HCT116 (cell line): Measurements from ENCODE around the gene NARS2. TPM values are rescaled to one million over a fixed set of nuclear protein-coding genes. Genes with fewer than 3 reads are reported as not detected.

ENCODE experiments used
- ATAC-seq: fragments of 200-7000 bp; cut with Tn5 transposase; 2 replicates; pipeline ENCODE4 v1.9.1; 2020; ENCODE audit warnings: mild to moderate bottlenecking, moderate library complexity
- BruUV-seq: library from RNA; stranded (reverse); fragments of 400-500 nt; replicated peaks from 2 replicates; lab custom pipeline; 2021; lab: Mats Ljungman, UMichigan
- CTCF ChIA-PET: fragments of 300-600 bp; sonication (Branson Sonifier 250); formaldehyde crosslinking; loops from one replicate; lab custom pipeline; 2021; ENCODE audit warnings: antibody characterized with exemption; lab: Charles Lee
- POLR2A ChIA-PET: fragments of 300-600, 350-600 bp; sonication (Branson Sonifier 250); formaldehyde crosslinking; loops from one replicate; lab custom pipeline; 2021; ENCODE audit warnings: antibody characterized with exemption; lab: Charles Lee
- RAD21 ChIA-PET, 2 experiments: fragments of 300-600 bp; sonication (Branson Sonifier 250); formaldehyde crosslinking; loops; one replicate each; lab custom pipeline; 2023; ENCODE audit warnings: low total read pairs in 2 of 2; ENCODE audit not compliant: uncharacterized antibody in 2 of 2, unreplicated experiment in 2 of 2, low non-redundant PET in 1 of 2; lab: Charles Lee
- DNase-seq: peaks from one replicate; pipeline ENCODE4 v3.0.0-alpha.2; 2010; ENCODE audit warnings: low read depth, low spot score
- H2AFZ ChIP-seq: fragments of 200-600 bp; shearing (Covaris generic), sonication (generic); 2 replicates; pipeline ENCODE4 v1.6.1; 2017; ENCODE audit warnings: low read depth, mixed run types, mixed read lengths, antibody characterized with exemption, low read length; ENCODE audit not compliant: poor library complexity, severe bottlenecking
- H3K27ac ChIP-seq: 2 replicates; pipeline ENCODE4 v1.5.1; 2012; ENCODE audit warnings: low read depth, low read length
- H3K27me3 ChIP-seq: fragments of 200-600 bp; sonication (generic); 2 replicates; pipeline ENCODE4 v1.6.1; 2016; ENCODE audit warnings: mixed run types, low read length, mixed read lengths; ENCODE audit not compliant: insufficient read depth
- H3K36me3 ChIP-seq, 2 experiments: fragments of 200-500 bp in 1 of 2; fragments of 200-600 bp in 1 of 2; sonication (Bioruptor generic) in 1 of 2; sonication (generic) in 1 of 2; 2 replicates each; pipeline versions ENCODE4 v1.5.1 to v1.6.1; 2014 to 2016; ENCODE audit warnings: low read length in 2 of 2, inconsistent platforms in 1 of 2, mixed read lengths in 1 of 2, mixed run types in 1 of 2; ENCODE audit not compliant: insufficient read depth in 2 of 2, control insufficient read depth in 1 of 2
- H3K4me1 ChIP-seq, 2 experiments: fragments of 200-600 bp in 1 of 2; sonication (generic) in 1 of 2; 2 replicates each; pipeline versions ENCODE4 v1.5.1 to v1.6.1; 2012 to 2017; ENCODE audit warnings: low read length in 2 of 2, inconsistent platforms in 1 of 2, mild to moderate bottlenecking in 1 of 2, mixed read lengths in 1 of 2, mixed run types in 1 of 2, moderate library complexity in 1 of 2; ENCODE audit not compliant: insufficient read depth in 2 of 2, control insufficient read depth in 1 of 2
- H3K4me2 ChIP-seq: fragments of 200-600 bp; sonication (generic); 2 replicates; pipeline ENCODE4 v1.6.1; 2017; ENCODE audit warnings: mixed run types, low read length, mixed read lengths
- H3K4me3 ChIP-seq, 2 experiments: fragments of 200-600 bp in 1 of 2; sonication (generic) in 1 of 2; replicated peaks in 1 of 2; 2 replicates each; pipeline ENCODE4 v1.5.1; 2011 to 2016; ENCODE audit warnings: low read length in 2 of 2, control low read depth in 1 of 2, low read depth in 1 of 2, mild to moderate bottlenecking in 1 of 2, mixed read lengths in 1 of 2, mixed run types in 1 of 2
- H3K79me2 ChIP-seq: fragments of 200-600 bp; sonication (generic); 2 replicates; pipeline ENCODE4 v1.6.1; 2017; ENCODE audit warnings: mild to moderate bottlenecking, mixed run types, low read length, moderate library complexity, mixed read lengths; ENCODE audit not compliant: insufficient read depth
- H3K9ac ChIP-seq: fragments of 200-600 bp; sonication (generic); 2 replicates; pipeline ENCODE4 v1.6.1; 2016; ENCODE audit warnings: low read length, mixed read lengths
- H3K9me2 ChIP-seq: fragments of 200-600 bp; sonication (generic), shearing (Covaris generic); 2 replicates; pipeline ENCODE4 v1.6.1; 2017; ENCODE audit warnings: mixed run types, mild to moderate bottlenecking, moderate library complexity; ENCODE audit not compliant: insufficient read depth
- H3K9me3 ChIP-seq, 2 experiments: fragments of 200-500 bp in 1 of 2; fragments of 200-600 bp in 1 of 2; sonication (Bioruptor generic) in 1 of 2; sonication (generic) in 1 of 2; 2 replicates each; pipeline ENCODE4 v1.6.1; 2014 to 2017; ENCODE audit warnings: low read length in 2 of 2, mixed read lengths in 2 of 2, inconsistent platforms in 1 of 2, low read depth in 1 of 2, mild to moderate bottlenecking in 1 of 2, mixed run types in 1 of 2, moderate library complexity in 1 of 2; ENCODE audit not compliant: control insufficient read depth in 1 of 2, insufficient read depth in 1 of 2
- H4K20me1 ChIP-seq: fragments of 200-600 bp; sonication (generic), shearing (Covaris generic); 2 replicates; pipeline ENCODE4 v1.6.1; 2017; ENCODE audit warnings: mixed run types, mild to moderate bottlenecking, moderate library complexity; ENCODE audit not compliant: insufficient read depth
- ATF3 ChIP-seq: IDR thresholded peaks from 2 replicates; pipeline ENCODE4 v1.6.1; 2012
- CEBPB ChIP-seq: IDR thresholded peaks from 2 replicates; pipeline ENCODE4 v1.6.1; 2012; ENCODE audit warnings: low read depth
- CTCF ChIP-seq, 3 experiments: fragments of 200-600 bp in 1 of 3; sonication (generic) in 1 of 3; IDR thresholded peaks in 2 of 3; conservative IDR thresholded peaks in 1 of 3; 2 replicates each; pipeline ENCODE4 v1.5.1; 2012 to 2017; ENCODE audit warnings: low read depth in 2 of 3, low read length in 2 of 3, antibody characterized with exemption in 1 of 3, borderline replicate concordance in 1 of 3, control low read depth in 1 of 3, mild to moderate bottlenecking in 1 of 3, mixed read lengths in 1 of 3, mixed run types in 1 of 3, moderate library complexity in 1 of 3; ENCODE audit not compliant: insufficient read depth in 1 of 3
- EGR1 ChIP-seq: IDR thresholded peaks from 2 replicates; pipeline ENCODE4 v1.6.1; 2012; ENCODE audit warnings: low read depth
- ELF1 ChIP-seq: IDR thresholded peaks from 2 replicates; pipeline ENCODE4 v1.6.1; 2012; ENCODE audit warnings: low read depth, borderline replicate concordance
- EZH2 ChIP-seq: fragments of 200-600 bp; sonication (generic); IDR thresholded peaks from 2 replicates; pipeline ENCODE4 v1.6.1; 2017; ENCODE audit warnings: antibody characterized with exemption, mixed run types
- FOSL1 ChIP-seq: IDR thresholded peaks from 2 replicates; pipeline ENCODE4 v1.6.1; 2012; ENCODE audit warnings: low read depth
- JUND ChIP-seq: IDR thresholded peaks from 2 replicates; pipeline ENCODE4 v1.6.1; 2012
- POLR2A ChIP-seq: IDR thresholded peaks from 2 replicates; pipeline ENCODE4 v1.7.0; 2011; ENCODE audit warnings: borderline replicate concordance; ENCODE audit not compliant: insufficient read depth, insufficient read length; ENCODE audit errors: extremely low read depth
- RAD21 ChIP-seq: IDR thresholded peaks from 2 replicates; pipeline ENCODE4 v1.6.1; 2012; ENCODE audit warnings: low read depth, mild to moderate bottlenecking
- SIN3A ChIP-seq: IDR thresholded peaks from 2 replicates; pipeline ENCODE4 v1.6.1; 2012; ENCODE audit warnings: low read depth
- ZFX ChIP-seq: fragments of 450-650 bp; IDR thresholded peaks from 2 replicates; pipeline ENCODE4 v1.6.1; 2017
- ZNF274 ChIP-seq: fragments of 200-500 bp; sonication (Bioruptor generic); IDR thresholded peaks from 2 replicates; pipeline ENCODE4 v1.6.1; 2014; ENCODE audit warnings: mild to moderate bottlenecking, low read depth, low read length, inconsistent platforms
- intact Hi-C: fragments of 100-400 bp; cut with micrococcal nuclease; formaldehyde crosslinking; loops from 2 replicates; pipeline ENCODE4 v1.10.0; 2022
- total RNA-seq: library from RNA; stranded (reverse); gene quantifications from one replicate; pipeline ENCODE4 v1.2.1, GENCODE V29; 2021; ENCODE audit not compliant: unreplicated experiment
- TF ChIP-seq, protein P1 (sequence below): IDR thresholded peaks from 2 replicates; pipeline ENCODE4 v1.6.1; 2012

The NARS2 gene
- total RNA-seq, 1 experiment from 2014 or later = 26.0 TPM

DNA sequence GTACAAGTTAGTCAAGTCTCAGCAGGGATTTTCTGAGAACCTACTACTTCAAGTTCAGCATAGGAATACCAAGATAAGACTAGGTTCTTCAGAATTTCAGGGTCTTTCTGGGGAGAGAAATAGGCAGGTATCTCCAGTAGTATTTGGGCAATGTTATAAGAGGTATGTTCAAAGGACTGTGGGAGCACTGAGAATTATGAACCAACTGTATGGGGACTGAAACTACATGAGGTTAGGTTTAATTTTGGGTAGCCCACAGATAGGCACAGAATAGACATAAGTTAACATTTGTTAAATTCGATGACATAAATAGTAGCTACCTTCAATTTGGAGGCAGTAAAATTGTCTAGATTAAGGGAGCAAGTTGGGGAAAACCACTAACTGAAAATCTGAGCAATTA is 147.8 kb downstream of the NARS2 start:
- H3K4me2 ChIP-seq = no peak overlapping the region
- no peaks in the 10 kb centered on the region for H3K36me3 ChIP-seq
- no peak overlapping the region for H3K9ac ChIP-seq
- no peaks in the 10 kb centered on the region for H3K79me2 ChIP-seq
- H2AFZ ChIP-seq = no peak overlapping the region
- ChIA-PET CTCF (no interaction called here), POLR2A (no interaction called here), RAD21 (no interaction called here)
- no peak for ATAC-seq
- BruUV-seq = no TSS peak
- no peaks in the 10 kb centered on the region for H3K4me1 ChIP-seq
- H3K9me3 ChIP-seq = no peaks in the 10 kb centered on the region
- no peak overlapping the region for H3K4me3 ChIP-seq
- no peaks in the 10 kb centered on the region for H4K20me1 ChIP-seq
- no peaks in the 10 kb centered on the region for H3K9me2 ChIP-seq
- H3K27ac ChIP-seq = no peak overlapping the region
- H3K27me3 ChIP-seq = no peaks in the 10 kb centered on the region
- intact Hi-C loops = no loop called here
- TF ChIP-seq ATF3 = no peak
- TF ChIP-seq JUND = no peak
- TF ChIP-seq ZNF274 = no peak
- TF ChIP-seq CEBPB = no peak
- TF ChIP-seq POLR2A = no peak
- no peak for TF ChIP-seq SIN3A
- TF ChIP-seq RAD21 = no peak
- no peak for TF ChIP-seq EZH2
- TF ChIP-seq ZFX = no peak
- no peak for TF ChIP-seq CTCF (IDR thresholded peaks at IDR 0.05 in 2 of 3, conservative IDR thresholded peaks at IDR 0.05 in 1 of 3; ENCODE audit: borderline replicate concordance in 1 of 3, insufficient read depth in 1 of 3, low read depth in 2 of 3, low read length in 2 of 3)
- TF ChIP-seq, protein P1, sequence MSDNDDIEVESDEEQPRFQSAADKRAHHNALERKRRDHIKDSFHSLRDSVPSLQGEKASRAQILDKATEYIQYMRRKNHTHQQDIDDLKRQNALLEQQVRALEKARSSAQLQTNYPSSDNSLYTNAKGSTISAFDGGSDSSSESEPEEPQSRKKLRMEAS = no peak
- TF ChIP-seq FOSL1 = no peak
- TF ChIP-seq ELF1 = no peak
- no peak for TF ChIP-seq EGR1
- DNase-seq = no peak
